GM12878 (cell line): Measurements from ENCODE around the gene NCDN. TPM values are rescaled to one million over a fixed set of nuclear protein-coding genes. Genes with fewer than 3 reads are reported as not detected.

Source experiments
- ATAC-seq: fragments of 200-7000 bp; cut with Tn5 transposase; 3 replicates; pipeline ENCODE4 v1.9.1; 2020; ENCODE audit warnings: mild to moderate bottlenecking, moderate library complexity
- BruUV-seq: library from RNA; stranded (reverse); fragments of 400-500 nt; replicated peaks from 2 replicates; lab custom pipeline; 2021; lab: Mats Ljungman, UMichigan
- CTCF ChIA-PET: fragments of 300-600 bp; sonication (Branson Sonifier 250); formaldehyde crosslinking; extraction: SDS; loops from one replicate; lab custom pipeline; 2021; ENCODE audit warnings: inconsistent platforms; lab: Yijun Ruan, JAX
- POLR2A ChIA-PET: fragments of 350-600 bp; formaldehyde crosslinking; extraction: SDS; loops from one replicate; lab custom pipeline; 2021; ENCODE audit warnings: inconsistent platforms; lab: Charles Lee
- RAD21 ChIA-PET: fragments of 300-600 bp; sonication (Branson Sonifier 250); formaldehyde crosslinking; loops from one replicate; lab custom pipeline; 2023; ENCODE audit warnings: antibody characterized with exemption; ENCODE audit not compliant: unreplicated experiment; lab: Charles Lee
- SMC1A ChIA-PET: fragments of 300-600 bp; sonication (Branson Sonifier 250); formaldehyde crosslinking; loops from one replicate; lab custom pipeline; 2023; ENCODE audit not compliant: unreplicated experiment, uncharacterized antibody; lab: Charles Lee
- DNase-seq: peaks from one replicate; pipeline ENCODE4 v3.0.0-alpha.2; 2011; ENCODE audit warnings: low read depth, low spot score
- FAIRE-seq: peaks from 3 replicates; lab custom pipeline; 2011; peaks lifted over from hg19 to GRCh38; lab: Jason Lieb, UNC
- H2AFZ ChIP-seq: 2 replicates; pipeline ENCODE4 v1.6.0; 2011; ENCODE audit warnings: low read depth, low read length, control low read depth; ENCODE audit not compliant: control insufficient read depth
- H3K27ac ChIP-seq: 2 replicates; pipeline ENCODE4 v1.5.1; 2011; ENCODE audit warnings: control low read depth; ENCODE audit not compliant: control insufficient read depth, insufficient read depth
- H3K27me3 ChIP-seq, 2 experiments: replicated peaks in 1 of 2; 2 replicates each; pipeline versions ENCODE4 v1.6.0 to v1.6.1; 2011; ENCODE audit warnings: low read length in 1 of 2; ENCODE audit not compliant: control insufficient read depth in 2 of 2, insufficient read depth in 2 of 2
- H3K36me3 ChIP-seq, 2 experiments: 2 replicates each; pipeline ENCODE4 v1.5.1; 2011; ENCODE audit warnings: low read length in 1 of 2; ENCODE audit not compliant: control insufficient read depth in 2 of 2, insufficient read depth in 2 of 2
- H3K4me1 ChIP-seq: 2 replicates; pipeline ENCODE4 v1.6.1; 2011; ENCODE audit warnings: mild to moderate bottlenecking, low read length, moderate library complexity, mixed read lengths; ENCODE audit not compliant: control insufficient read depth, insufficient read depth
- H3K4me2 ChIP-seq: 2 replicates; pipeline ENCODE4 v1.6.0; 2011; ENCODE audit warnings: control low read depth; ENCODE audit not compliant: control insufficient read depth, insufficient read depth
- H3K4me3 ChIP-seq: fragments of 200-600 bp; sonication (generic); 2 replicates; pipeline ENCODE4 v1.5.1; 2016
- H3K79me2 ChIP-seq: 2 replicates; pipeline ENCODE4 v1.6.0; 2011; ENCODE audit warnings: low read length; ENCODE audit not compliant: control insufficient read depth, insufficient read depth
- H3K9ac ChIP-seq: 2 replicates; pipeline ENCODE4 v1.8.0; 2011; ENCODE audit warnings: low read length, control low read depth, mixed read lengths; ENCODE audit not compliant: control insufficient read depth, insufficient read depth
- H3K9me3 ChIP-seq: replicated peaks from 3 replicates; pipeline ENCODE4 v1.5.1; 2011; ENCODE audit warnings: mild to moderate bottlenecking, low read length; ENCODE audit not compliant: control insufficient read depth, insufficient read depth
- H4K20me1 ChIP-seq: 2 replicates; pipeline ENCODE4 v1.6.0; 2011; ENCODE audit not compliant: control insufficient read depth, insufficient read depth
- POLR2A ChIP-seq: IDR thresholded peaks from 2 replicates; pipeline ENCODE4 v1.6.1; 2011; ENCODE audit warnings: low read depth, mild to moderate bottlenecking, low read length
- RFX5 ChIP-seq: IDR thresholded peaks from 2 replicates; pipeline ENCODE4 v1.6.1; 2011; ENCODE audit warnings: low read depth, low read length, improper control_type of control experiment
- TCF12 ChIP-seq: IDR thresholded peaks from 2 replicates; pipeline ENCODE4 v1.6.1; 2011; ENCODE audit warnings: low read depth, mild to moderate bottlenecking, low read length
- WGBS: methylation state at CpG from one replicate; pipeline ENCODE4 v1.1.6; 2016; ENCODE audit warnings: low lambda C conversion rate; ENCODE audit not compliant: insufficient replicate concordance, insufficient coverage; ENCODE audit errors: missing lambda C conversion rate; 5-methylcytosine and 5-hydroxymethylcytosine counted together
- in situ Hi-C: fragments of 300-500 bp; cut with MboI; formaldehyde crosslinking; loops from 9 replicates; pipeline ENCODE4 v1.14.3; 2018; ENCODE audit warnings: mixed read lengths
- intact Hi-C: fragments of 100-400 bp; cut with micrococcal nuclease; formaldehyde crosslinking; loops from one replicate; pipeline ENCODE4 v1.14.2; 2022; ENCODE audit not compliant: unreplicated experiment
- polyA plus RNA-seq, 11 experiments: library from polyadenylated mRNA; depleted of rRNA in 4 of 11; unstranded in 6 of 11; stranded (reverse) in 5 of 11; fragments of >200 nt; fragmentation: Nextera tagmentation in 4 of 11; fragmentation: Illumina TruSeq in 1 of 11; extraction: Ambion mirVana in 4 of 11; extraction: Trizol in 1 of 11; gene quantifications; 1 replicate in 1 of 11; 2 replicates in 10 of 11; pipeline versions ENCODE4 v1.2.1 to v1.2.3, GENCODE V29; 2011 to 2016; ENCODE audit warnings: inconsistent platforms in 2 of 11, missing spikeins in 2 of 11, low read depth in 1 of 11
- total RNA-seq, 4 experiments: library from RNA; depleted of rRNA in 3 of 4; stranded (reverse); fragments of >200 nt in 3 of 4; fragmentation: Illumina TruSeq in 1 of 4; extraction: Trizol in 1 of 4; gene quantifications; 2 replicates each; pipeline versions ENCODE4 v1.2.1 to v1.2.3, GENCODE V29; 2013 to 2021
- TF ChIP-seq, protein P1 (sequence below): IDR thresholded peaks from 2 replicates; pipeline ENCODE4 v1.6.1; 2012; ENCODE audit warnings: improper control_type of control experiment, low read depth, low read length; ENCODE audit not compliant: insufficient replicate concordance
- TF ChIP-seq, protein P2 (sequence below): fragments of 450-650 bp; IDR thresholded peaks from 2 replicates; pipeline ENCODE4 v1.6.1; 2017; ENCODE audit warnings: antibody characterized with exemption, mild to moderate bottlenecking, moderate library complexity
- TF ChIP-seq, protein P3 (sequence below): IDR thresholded peaks from 2 replicates; pipeline ENCODE4 v1.6.1; 2011; ENCODE audit warnings: low read depth, mild to moderate bottlenecking, low read length, moderate library complexity, borderline replicate concordance; ENCODE audit errors: extremely low read depth

Gene NCDN
- total and polyA plus RNA-seq, 10 of the 15 experiments (the other 5 are each of a cell fraction or from before 2014, with no cell fraction given) = 1.8 to 25.5 (median 10.9) TPM

DNA sequence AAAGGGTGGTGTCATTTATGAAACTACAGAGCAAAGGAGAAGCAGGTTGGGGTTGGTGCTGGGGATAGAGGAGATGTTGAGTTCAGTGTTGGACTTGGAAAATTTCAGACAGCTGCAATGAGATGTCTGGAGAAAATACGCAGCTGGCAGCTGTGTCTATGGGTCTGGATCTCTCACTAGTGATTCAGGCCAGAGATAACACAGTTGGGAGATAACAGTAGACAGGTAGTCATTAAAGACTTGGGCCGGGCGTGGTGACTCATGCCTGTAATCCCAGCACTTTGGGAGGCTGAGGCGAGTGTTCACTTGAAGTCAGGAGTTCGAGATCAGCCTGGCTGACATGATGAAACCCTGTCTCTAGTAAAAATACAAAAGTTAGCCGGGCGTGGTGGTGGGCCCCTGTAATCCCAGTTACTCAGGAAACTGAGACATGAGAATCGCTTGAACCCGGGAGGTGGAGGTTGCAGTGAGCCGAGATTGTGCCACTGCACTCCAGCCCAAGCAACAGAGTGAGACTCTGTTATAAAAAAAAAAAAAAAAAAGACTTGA lies 13.1 kb downstream of the NCDN start:
- ChIA-PET CTCF (interaction anchor here (0.6 to 7.1 kb wide), 12 partner anchors 30 to 369 kb away, joined by 3 to 104 read pairs (median 4); no protein-coding TSS in a partner anchor), POLR2A (interaction anchor here (0.6 to 1.4 kb wide), 2 partner anchors 145 to 199 kb away, joined by 3 read pairs; partner anchors contain the start of gene CLSPN), SMC1A (interaction anchor here (0.6 to 1.9 kb wide), 8 partner anchors 119 to 524 kb away, joined by 3 to 6 read pairs (median 4); partner anchors contain the start of gene CLSPN), RAD21 (interaction anchor here (0.8 to 2.6 kb wide), 6 partner anchors 119 to 205 kb away, joined by 3 to 13 read pairs (median 4); no protein-coding TSS in a partner anchor)
- ATAC-seq = no peak
- TF ChIP-seq POLR2A (no peak), RFX5 (no peak), TCF12 (no peak)
- TF ChIP-seq, protein P1, sequence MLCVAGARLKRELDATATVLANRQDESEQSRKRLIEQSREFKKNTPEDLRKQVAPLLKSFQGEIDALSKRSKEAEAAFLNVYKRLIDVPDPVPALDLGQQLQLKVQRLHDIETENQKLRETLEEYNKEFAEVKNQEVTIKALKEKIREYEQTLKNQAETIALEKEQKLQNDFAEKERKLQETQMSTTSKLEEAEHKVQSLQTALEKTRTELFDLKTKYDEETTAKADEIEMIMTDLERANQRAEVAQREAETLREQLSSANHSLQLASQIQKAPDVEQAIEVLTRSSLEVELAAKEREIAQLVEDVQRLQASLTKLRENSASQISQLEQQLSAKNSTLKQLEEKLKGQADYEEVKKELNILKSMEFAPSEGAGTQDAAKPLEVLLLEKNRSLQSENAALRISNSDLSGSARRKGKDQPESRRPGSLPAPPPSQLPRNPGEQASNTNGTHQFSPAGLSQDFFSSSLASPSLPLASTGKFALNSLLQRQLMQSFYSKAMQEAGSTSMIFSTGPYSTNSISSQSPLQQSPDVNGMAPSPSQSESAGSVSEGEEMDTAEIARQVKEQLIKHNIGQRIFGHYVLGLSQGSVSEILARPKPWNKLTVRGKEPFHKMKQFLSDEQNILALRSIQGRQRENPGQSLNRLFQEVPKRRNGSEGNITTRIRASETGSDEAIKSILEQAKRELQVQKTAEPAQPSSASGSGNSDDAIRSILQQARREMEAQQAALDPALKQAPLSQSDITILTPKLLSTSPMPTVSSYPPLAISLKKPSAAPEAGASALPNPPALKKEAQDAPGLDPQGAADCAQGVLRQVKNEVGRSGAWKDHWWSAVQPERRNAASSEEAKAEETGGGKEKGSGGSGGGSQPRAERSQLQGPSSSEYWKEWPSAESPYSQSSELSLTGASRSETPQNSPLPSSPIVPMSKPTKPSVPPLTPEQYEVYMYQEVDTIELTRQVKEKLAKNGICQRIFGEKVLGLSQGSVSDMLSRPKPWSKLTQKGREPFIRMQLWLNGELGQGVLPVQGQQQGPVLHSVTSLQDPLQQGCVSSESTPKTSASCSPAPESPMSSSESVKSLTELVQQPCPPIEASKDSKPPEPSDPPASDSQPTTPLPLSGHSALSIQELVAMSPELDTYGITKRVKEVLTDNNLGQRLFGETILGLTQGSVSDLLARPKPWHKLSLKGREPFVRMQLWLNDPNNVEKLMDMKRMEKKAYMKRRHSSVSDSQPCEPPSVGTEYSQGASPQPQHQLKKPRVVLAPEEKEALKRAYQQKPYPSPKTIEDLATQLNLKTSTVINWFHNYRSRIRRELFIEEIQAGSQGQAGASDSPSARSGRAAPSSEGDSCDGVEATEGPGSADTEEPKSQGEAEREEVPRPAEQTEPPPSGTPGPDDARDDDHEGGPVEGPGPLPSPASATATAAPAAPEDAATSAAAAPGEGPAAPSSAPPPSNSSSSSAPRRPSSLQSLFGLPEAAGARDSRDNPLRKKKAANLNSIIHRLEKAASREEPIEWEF = no peak
- TF ChIP-seq, protein P2, sequence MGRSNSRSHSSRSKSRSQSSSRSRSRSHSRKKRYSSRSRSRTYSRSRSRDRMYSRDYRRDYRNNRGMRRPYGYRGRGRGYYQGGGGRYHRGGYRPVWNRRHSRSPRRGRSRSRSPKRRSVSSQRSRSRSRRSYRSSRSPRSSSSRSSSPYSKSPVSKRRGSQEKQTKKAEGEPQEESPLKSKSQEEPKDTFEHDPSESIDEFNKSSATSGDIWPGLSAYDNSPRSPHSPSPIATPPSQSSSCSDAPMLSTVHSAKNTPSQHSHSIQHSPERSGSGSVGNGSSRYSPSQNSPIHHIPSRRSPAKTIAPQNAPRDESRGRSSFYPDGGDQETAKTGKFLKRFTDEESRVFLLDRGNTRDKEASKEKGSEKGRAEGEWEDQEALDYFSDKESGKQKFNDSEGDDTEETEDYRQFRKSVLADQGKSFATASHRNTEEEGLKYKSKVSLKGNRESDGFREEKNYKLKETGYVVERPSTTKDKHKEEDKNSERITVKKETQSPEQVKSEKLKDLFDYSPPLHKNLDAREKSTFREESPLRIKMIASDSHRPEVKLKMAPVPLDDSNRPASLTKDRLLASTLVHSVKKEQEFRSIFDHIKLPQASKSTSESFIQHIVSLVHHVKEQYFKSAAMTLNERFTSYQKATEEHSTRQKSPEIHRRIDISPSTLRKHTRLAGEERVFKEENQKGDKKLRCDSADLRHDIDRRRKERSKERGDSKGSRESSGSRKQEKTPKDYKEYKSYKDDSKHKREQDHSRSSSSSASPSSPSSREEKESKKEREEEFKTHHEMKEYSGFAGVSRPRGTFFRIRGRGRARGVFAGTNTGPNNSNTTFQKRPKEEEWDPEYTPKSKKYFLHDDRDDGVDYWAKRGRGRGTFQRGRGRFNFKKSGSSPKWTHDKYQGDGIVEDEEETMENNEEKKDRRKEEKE = no peak
- TF ChIP-seq, protein P3, sequence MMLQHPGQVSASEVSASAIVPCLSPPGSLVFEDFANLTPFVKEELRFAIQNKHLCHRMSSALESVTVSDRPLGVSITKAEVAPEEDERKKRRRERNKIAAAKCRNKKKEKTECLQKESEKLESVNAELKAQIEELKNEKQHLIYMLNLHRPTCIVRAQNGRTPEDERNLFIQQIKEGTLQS = no peak
- no peak overlapping the region for H3K4me2 ChIP-seq
- H2AFZ ChIP-seq = no peak overlapping the region
- no TSS peak for BruUV-seq
- WGBS = 81% methylated on average over 10 of the region's 10 CpGs
- no peak overlapping the region for H3K4me3 ChIP-seq
- DNase-seq = no peak
- H4K20me1 ChIP-seq = no peaks in the 10 kb centered on the region
- intact Hi-C loops (no loop called here), in situ Hi-C loops (no loop called here)
- H3K9me3 ChIP-seq = no peaks in the 10 kb centered on the region
- no peak for FAIRE-seq
- no peaks in the 10 kb centered on the region for H3K79me2 ChIP-seq
- peaks cover 0 to 5% of the 10 kb centered on the region in 2 experiments; a peak in 1 of 4 replicates for H3K36me3 ChIP-seq
- peaks cover 0 to 2% of the 10 kb centered on the region in 2 experiments; a peak in 1 of 4 replicates for H3K27me3 ChIP-seq
- no peaks in the 10 kb centered on the region for H3K4me1 ChIP-seq
- no peak overlapping the region for H3K27ac ChIP-seq
- H3K9ac ChIP-seq = no peak overlapping the region
